RWPE2 (cell line): Measurements from ENCODE around the gene TTC16.

ENCODE experiments used
- ATAC-seq: fragments of 200-7000 bp; cut with Tn5 transposase; 3 replicates; pipeline ENCODE4 v1.9.1; 2021; ENCODE audit warnings: low read depth
- DNase-seq: peaks from one replicate; pipeline ENCODE4 v3.0.0-alpha.2; 2020; ENCODE audit warnings: low spot score
- H3K27ac ChIP-seq: fragments of 450-650 bp; 2 replicates; pipeline ENCODE4 v1.5.1; 2017; ENCODE audit warnings: mild to moderate bottlenecking; ENCODE audit not compliant: poor library complexity, severe bottlenecking
- H3K27me3 ChIP-seq: fragments of 250-450 bp; sonication (Bioruptor Pico); 2 replicates; pipeline ENCODE4 v1.5.1; 2021; ENCODE audit warnings: mild to moderate bottlenecking, moderate library complexity; ENCODE audit not compliant: insufficient read depth, poor library complexity, severe bottlenecking
- H3K36me3 ChIP-seq: fragments of 250-450 bp; sonication (Bioruptor Pico); 2 replicates; pipeline ENCODE4 v1.5.1; 2020; ENCODE audit warnings: low read depth, mild to moderate bottlenecking, moderate library complexity
- H3K4me1 ChIP-seq: fragments of 250-450 bp; sonication (Bioruptor Pico); 2 replicates; pipeline ENCODE4 v1.5.1; 2021; ENCODE audit warnings: mild to moderate bottlenecking, moderate library complexity; ENCODE audit not compliant: insufficient read depth, poor library complexity, severe bottlenecking
- H3K4me3 ChIP-seq: fragments of 250-450 bp; sonication (Bioruptor Pico); 2 replicates; pipeline ENCODE4 v1.5.1; 2021; ENCODE audit warnings: mild to moderate bottlenecking, moderate library complexity; ENCODE audit not compliant: severe bottlenecking
- H3K9me3 ChIP-seq: fragments of 250-450 bp; sonication (Bioruptor Pico); 2 replicates; pipeline ENCODE4 v1.5.1; 2021; ENCODE audit warnings: mild to moderate bottlenecking, moderate library complexity; ENCODE audit not compliant: severe bottlenecking
- TF ChIP-seq, protein P1 (sequence below): fragments of 450-650 bp; IDR thresholded peaks from one replicate; pipeline ENCODE4 v1.5.1; 2017; ENCODE audit warnings: mild to moderate bottlenecking, moderate library complexity; ENCODE audit not compliant: poor library complexity, severe bottlenecking

The TTC16 gene

DNA sequence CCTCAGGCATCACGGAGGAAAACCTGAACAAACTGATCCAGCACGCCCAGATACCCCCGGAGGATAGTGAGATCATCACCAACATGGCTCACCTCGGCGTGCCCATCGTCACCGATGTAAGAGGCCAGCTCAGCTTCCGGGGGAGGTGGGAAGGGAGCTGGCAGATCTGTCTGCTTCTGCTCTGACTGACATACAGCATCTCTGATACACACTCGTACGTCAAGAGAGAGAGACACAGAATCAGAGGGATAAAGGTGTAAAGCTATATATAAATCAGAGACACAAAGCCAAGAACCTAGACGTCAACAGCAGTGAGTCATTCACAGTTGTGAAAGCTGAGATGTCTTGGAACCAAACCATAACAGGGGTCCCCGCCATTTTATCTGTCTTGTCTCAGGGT, 39.2 kb upstream of the TTC16 start:
- no peak for ATAC-seq
- TF ChIP-seq, protein P1, sequence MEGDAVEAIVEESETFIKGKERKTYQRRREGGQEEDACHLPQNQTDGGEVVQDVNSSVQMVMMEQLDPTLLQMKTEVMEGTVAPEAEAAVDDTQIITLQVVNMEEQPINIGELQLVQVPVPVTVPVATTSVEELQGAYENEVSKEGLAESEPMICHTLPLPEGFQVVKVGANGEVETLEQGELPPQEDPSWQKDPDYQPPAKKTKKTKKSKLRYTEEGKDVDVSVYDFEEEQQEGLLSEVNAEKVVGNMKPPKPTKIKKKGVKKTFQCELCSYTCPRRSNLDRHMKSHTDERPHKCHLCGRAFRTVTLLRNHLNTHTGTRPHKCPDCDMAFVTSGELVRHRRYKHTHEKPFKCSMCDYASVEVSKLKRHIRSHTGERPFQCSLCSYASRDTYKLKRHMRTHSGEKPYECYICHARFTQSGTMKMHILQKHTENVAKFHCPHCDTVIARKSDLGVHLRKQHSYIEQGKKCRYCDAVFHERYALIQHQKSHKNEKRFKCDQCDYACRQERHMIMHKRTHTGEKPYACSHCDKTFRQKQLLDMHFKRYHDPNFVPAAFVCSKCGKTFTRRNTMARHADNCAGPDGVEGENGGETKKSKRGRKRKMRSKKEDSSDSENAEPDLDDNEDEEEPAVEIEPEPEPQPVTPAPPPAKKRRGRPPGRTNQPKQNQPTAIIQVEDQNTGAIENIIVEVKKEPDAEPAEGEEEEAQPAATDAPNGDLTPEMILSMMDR: no peak
- Histone ChIP-seq H3K36me3 (peaks cover 26% of the 10 kb centered on the region), H3K4me3 (no peak overlapping the region), H3K4me1 (no peaks in the 10 kb centered on the region), H3K9me3 (no peaks in the 10 kb centered on the region), H3K27ac (no peak overlapping the region), H3K27me3 (no peaks in the 10 kb centered on the region)
- DNase-seq: no peak

- TF ChIP-seq, protein P1: no peak
- ATAC-seq: no peak
- no peaks in the 10 kb centered on the region for H3K9me3 ChIP-seq
- H3K4me1 ChIP-seq: no peaks in the 10 kb centered on the region
- H3K27me3 ChIP-seq: no peaks in the 10 kb centered on the region
- no peak overlapping the region for H3K27ac ChIP-seq
- H3K4me3 ChIP-seq: no peak overlapping the region
- no peak for DNase-seq
- peaks cover 12% of the 10 kb centered on the region for H3K36me3 ChIP-seq
Observed at GRCh38 chr9:127679506-127679905, 36.4 kb upstream of the TTC16 start.

GRCh38 chr9:127680226-127680625, 35.7 kb upstream of the TTC16 start:
- H3K27ac ChIP-seq: no peak overlapping the region
- no peak overlapping the region for H3K4me3 ChIP-seq
- DNase-seq (no peak), ATAC-seq (no peak)
- no peaks in the 10 kb centered on the region for H3K9me3 ChIP-seq
- H3K36me3 ChIP-seq: peaks cover 12% of the 10 kb centered on the region
- TF ChIP-seq, protein P1: no peak
- no peaks in the 10 kb centered on the region for H3K4me1 ChIP-seq
- no peaks in the 10 kb centered on the region for H3K27me3 ChIP-seq

- DNase-seq (no peak), ATAC-seq (no peak)
- Histone ChIP-seq H3K4me3 (no peak overlapping the region), H3K4me1 (no peaks in the 10 kb centered on the region), H3K9me3 (no peaks in the 10 kb centered on the region), H3K27ac (no peak overlapping the region), H3K36me3 (peaks cover 12% of the 10 kb centered on the region), H3K27me3 (no peaks in the 10 kb centered on the region)
- TF ChIP-seq, protein P1: no peak
Observed at GRCh38 chr9:127680846-127681245, 35.0 kb upstream of the TTC16 start.

GRCh38 chr9:127682351-127683136, 33.3 kb upstream of the TTC16 start:
- ATAC-seq (no peak), DNase-seq (no peak)
- TF ChIP-seq, protein P1: no peak
- H3K27me3 ChIP-seq: no peaks in the 10 kb centered on the region
- no peaks in the 10 kb centered on the region for H3K4me1 ChIP-seq
- no peak overlapping the region for H3K4me3 ChIP-seq
- no peaks in the 10 kb centered on the region for H3K9me3 ChIP-seq
- H3K36me3 ChIP-seq: peaks cover 7% of the 10 kb centered on the region
- H3K27ac ChIP-seq: no peak overlapping the region
